ENCODE data around the gene UNC13B.
"Not testable (repeated sequence)": the region's sequence is repeated elsewhere in the genome, so short reads cannot be mapped to it uniquely, and the experiment has no call there.

The UNC13B gene

GRCh38 chr9:35142037-35142436 lies 19.8 kb upstream of the UNC13B start:
- DNase-seq (ENCODE audit: extremely low spot score) = no peak
- TF ChIP-seq PKNOX1 (IDR thresholded peaks at IDR 0.05) = no peak
- no peak for TF ChIP-seq TARDBP (IDR thresholded peaks at IDR 0.05)
- no peak for TF ChIP-seq SUZ12 (IDR thresholded peaks at IDR 0.05)
- TF ChIP-seq ZNF384 (IDR thresholded peaks at IDR 0.05) = no peak
- TF ChIP-seq ELF4 (IDR thresholded peaks at IDR 0.05) = no peak
- no peak for TF ChIP-seq FOXA1 (IDR thresholded peaks at IDR 0.05)
- TF ChIP-seq L3MBTL2 (conservative IDR thresholded peaks at IDR 0.05) = no peak
- TF ChIP-seq LEF1 (IDR thresholded peaks at IDR 0.05; ENCODE audit: borderline replicate concordance) = no peak
- TF ChIP-seq BHLHE40 (IDR thresholded peaks at IDR 0.05; ENCODE audit: borderline replicate concordance) = no peak
- no peak for TF ChIP-seq NFRKB (IDR thresholded peaks at IDR 0.05)
- no peak for TF ChIP-seq FOXK2 (IDR thresholded peaks at IDR 0.05)
- no peak for TF ChIP-seq FOXM1 (IDR thresholded peaks at IDR 0.05; ENCODE audit: borderline replicate concordance)
- ChIA-PET POLR2A (no interaction called here), CTCF (no interaction called here)

- DNase-seq (ENCODE audit: extremely low spot score); POLR2A ChIA-PET; CTCF ChIA-PET: not testable (repeated sequence)
Observed at GRCh38 chr9:35147941-35148563, 13.8 kb upstream of the UNC13B start.

GRCh38 chr9:35152926-35153325 lies 8.9 kb upstream of the UNC13B start:
- TF ChIP-seq BHLHE40 (IDR thresholded peaks at IDR 0.05; ENCODE audit: borderline replicate concordance) = no peak
- TF ChIP-seq ZNF384 (IDR thresholded peaks at IDR 0.05) = no peak
- no peak for TF ChIP-seq SP1 (IDR thresholded peaks at IDR 0.05)
- TF ChIP-seq TARDBP (IDR thresholded peaks at IDR 0.05) = no peak
- TF ChIP-seq L3MBTL2 (conservative IDR thresholded peaks at IDR 0.05) = no peak
- TF ChIP-seq SUZ12 (IDR thresholded peaks at IDR 0.05) = no peak
- TF ChIP-seq FOXK2 (IDR thresholded peaks at IDR 0.05) = no peak
- TF ChIP-seq FOXM1 (IDR thresholded peaks at IDR 0.05; ENCODE audit: borderline replicate concordance) = no peak
- no peak for TF ChIP-seq CTBP1 (IDR thresholded peaks at IDR 0.05; ENCODE audit: borderline replicate concordance)
- no peak for TF ChIP-seq FOXA1 (IDR thresholded peaks at IDR 0.05)
- TF ChIP-seq LEF1 (IDR thresholded peaks at IDR 0.05; ENCODE audit: borderline replicate concordance) = no peak
- TF ChIP-seq ARNT (IDR thresholded peaks at IDR 0.05) = no peak
- TF ChIP-seq NFRKB (IDR thresholded peaks at IDR 0.05) = no peak
- TF ChIP-seq PKNOX1 (IDR thresholded peaks at IDR 0.05) = no peak
- TF ChIP-seq HDGF (IDR thresholded peaks at IDR 0.05; ENCODE audit: borderline replicate concordance) = no peak
- no peak for TF ChIP-seq ELF4 (IDR thresholded peaks at IDR 0.05)
- ChIA-PET POLR2A (no interaction called here), CTCF (no interaction called here)
- DNase-seq (ENCODE audit: extremely low spot score) = no peak

- TF ChIP-seq SP1 (IDR thresholded peaks at IDR 0.05) = no peak
- no peak for TF ChIP-seq BHLHE40 (IDR thresholded peaks at IDR 0.05; ENCODE audit: borderline replicate concordance)
- no peak for TF ChIP-seq FOXK2 (IDR thresholded peaks at IDR 0.05)
- TF ChIP-seq L3MBTL2 (conservative IDR thresholded peaks at IDR 0.05) = no peak
- TF ChIP-seq TARDBP (IDR thresholded peaks at IDR 0.05) = no peak
- TF ChIP-seq SUZ12 (IDR thresholded peaks at IDR 0.05) = no peak
- no peak for TF ChIP-seq PKNOX1 (IDR thresholded peaks at IDR 0.05)
- TF ChIP-seq CTBP1 (IDR thresholded peaks at IDR 0.05; ENCODE audit: borderline replicate concordance) = no peak
- no peak for TF ChIP-seq NFRKB (IDR thresholded peaks at IDR 0.05)
- TF ChIP-seq ARNT (IDR thresholded peaks at IDR 0.05) = no peak
- TF ChIP-seq ELF4 (IDR thresholded peaks at IDR 0.05) = no peak
- TF ChIP-seq HDGF (IDR thresholded peaks at IDR 0.05; ENCODE audit: borderline replicate concordance) = no peak
- no peak for DNase-seq (ENCODE audit: extremely low spot score)
- ChIA-PET CTCF (no interaction called here), POLR2A (no interaction called here)
Observed at GRCh38 chr9:35156781-35157180, 5.0 kb upstream of the UNC13B start.

GRCh38 chr9:35157836-35158235 lies 4.0 kb upstream of the UNC13B start:
- POLR2A ChIA-PET = interaction anchor here (0.6 kb wide), 1 partner anchor 35 kb away, joined by 3 read pairs; no protein-coding TSS in a partner anchor
- DNase-seq (ENCODE audit: extremely low spot score); CTCF ChIA-PET: not testable (repeated sequence)

- DNase-seq (ENCODE audit: extremely low spot score) = no peak
- no peak for TF ChIP-seq ELF4 (IDR thresholded peaks at IDR 0.05)
- TF ChIP-seq FOXA1 (IDR thresholded peaks at IDR 0.05) = no peak
- TF ChIP-seq HDGF (IDR thresholded peaks at IDR 0.05; ENCODE audit: borderline replicate concordance) = no peak
- TF ChIP-seq ZNF384 (IDR thresholded peaks at IDR 0.05) = no peak
- no peak for TF ChIP-seq CTBP1 (IDR thresholded peaks at IDR 0.05; ENCODE audit: borderline replicate concordance)
- no peak for TF ChIP-seq ARNT (IDR thresholded peaks at IDR 0.05)
- no peak for TF ChIP-seq NFRKB (IDR thresholded peaks at IDR 0.05)
- TF ChIP-seq FOXM1 (IDR thresholded peaks at IDR 0.05; ENCODE audit: borderline replicate concordance) = no peak
- no peak for TF ChIP-seq PKNOX1 (IDR thresholded peaks at IDR 0.05)
- no peak for TF ChIP-seq L3MBTL2 (conservative IDR thresholded peaks at IDR 0.05)
- no peak for TF ChIP-seq SP1 (IDR thresholded peaks at IDR 0.05)
- TF ChIP-seq SUZ12 (IDR thresholded peaks at IDR 0.05) = no peak
- CTCF ChIA-PET = no interaction called here
- POLR2A ChIA-PET = no interaction called here
Observed at GRCh38 chr9:35158501-35159280, 3.1 kb upstream of the UNC13B start.
